Measurements from ENCODE around the gene RNF168. TPM values are rescaled to one million over a fixed set of nuclear protein-coding genes. Genes with fewer than 3 reads are reported as not detected.
"Not testable (repeated sequence)": the region's sequence is repeated elsewhere in the genome, so short reads cannot be mapped to it uniquely, and the experiment has no call there.

RNF168 gene
- total RNA-seq, 3 donors from 2014 or later (not counting 1 experiment from before 2014, with no cell fraction given) = 34.5 to 45.0 (median 42.0) TPM

GRCh38 chr3:196514350-196514716 is 10.8 kb upstream of the RNF168 start:
- no peak overlapping the region for H3K4me3 Mint-ChIP-seq
- DNase-seq = no peak

GRCh38 chr3:196513697-196514349 is 10.3 kb upstream of the RNF168 start:
- H3K27ac ChIP-seq (ENCODE audit: low read length) = no peak overlapping the region
- no peak overlapping the region for H3K4me3 ChIP-seq (ENCODE audit: low read length)
- DNase-seq (no peak), ATAC-seq (no peak)
- H3K4me1 ChIP-seq (ENCODE audit: control insufficient read depth, insufficient read depth, low read length) = no peaks in the 10 kb centered on the region
- H3K9me3 ChIP-seq (ENCODE audit: control insufficient read depth, insufficient read depth, low read length) = peaks cover 18% of the 10 kb centered on the region
- H3K36me3 ChIP-seq (ENCODE audit: control insufficient read depth, insufficient read depth, low read length) = no peaks in the 10 kb centered on the region
- Mint-ChIP-seq H3K27ac (no peak overlapping the region), H3K9me3 (no peaks in the 10 kb centered on the region), H3K4me3 (no peak overlapping the region), H3K4me1 (no peaks in the 10 kb centered on the region), H3K36me3 (peaks cover under 1% of the 10 kb centered on the region), H3K27me3 (ENCODE audit: low read depth in 2 of 2) (peaks cover 5% of the 10 kb centered on the region in 2 donors)
- no peaks in the 10 kb centered on the region for H3K27me3 ChIP-seq (ENCODE audit: control insufficient read depth, insufficient read depth, low read length)
- intact Hi-C loops (cut with micrococcal nuclease) = no loop called here
- WGBS (ENCODE audit: insufficient coverage) = 95% methylated on average over 8 of the region's 8 CpGs
- TF ChIP-seq CTCF (IDR thresholded peaks at IDR 0.05) = no peak

More at GRCh38 chr3:196514350-196514716, 10.8 kb upstream of the RNF168 start:
- H3K4me1 ChIP-seq (ENCODE audit: control insufficient read depth, insufficient read depth, low read length) = no peaks in the 10 kb centered on the region
- no peaks in the 10 kb centered on the region for H3K27me3 ChIP-seq (ENCODE audit: control insufficient read depth, insufficient read depth, low read length)
- intact Hi-C loops (cut with micrococcal nuclease) = no loop called here
- H3K36me3 ChIP-seq (ENCODE audit: control insufficient read depth, insufficient read depth, low read length) = no peaks in the 10 kb centered on the region
- peaks cover 23% of the 10 kb centered on the region for H3K9me3 ChIP-seq (ENCODE audit: control insufficient read depth, insufficient read depth, low read length)
- Mint-ChIP-seq H3K36me3 (peaks cover 6% of the 10 kb centered on the region), H3K27ac (no peak overlapping the region), H3K9me3 (no peaks in the 10 kb centered on the region), H3K4me1 (no peaks in the 10 kb centered on the region), H3K27me3 (ENCODE audit: low read depth in 2 of 2) (peaks cover 5% of the 10 kb centered on the region in 2 donors)
- ATAC-seq = no peak
- no peak overlapping the region for H3K4me3 ChIP-seq (ENCODE audit: low read length)
- WGBS (ENCODE audit: insufficient coverage) = no CpG with 5 or more reads among the region's 1 CpG
- no peak for TF ChIP-seq CTCF (IDR thresholded peaks at IDR 0.05)
- no peak overlapping the region for H3K27ac ChIP-seq (ENCODE audit: low read length)

GRCh38 chr3:196511646-196512425 is 8.3 kb upstream of the RNF168 start:
- H3K4me1 Mint-ChIP-seq; ATAC-seq; H3K36me3 ChIP-seq (ENCODE audit: control insufficient read depth, insufficient read depth, low read length); H3K27me3 ChIP-seq (ENCODE audit: control insufficient read depth, insufficient read depth, low read length); H3K4me3 ChIP-seq (ENCODE audit: low read length); H3K27ac ChIP-seq (ENCODE audit: low read length); H3K4me3 Mint-ChIP-seq; H3K9me3 ChIP-seq (ENCODE audit: control insufficient read depth, insufficient read depth, low read length); intact Hi-C loops (cut with micrococcal nuclease); H3K4me1 ChIP-seq (ENCODE audit: control insufficient read depth, insufficient read depth, low read length); H3K9me3 Mint-ChIP-seq; H3K27me3 Mint-ChIP-seq (ENCODE audit: low read depth in 2 of 2); H3K27ac Mint-ChIP-seq; H3K36me3 Mint-ChIP-seq: not testable (repeated sequence)
- WGBS (ENCODE audit: insufficient coverage) = 69% methylated on average over 13 of the region's 15 CpGs
- peak in 1 of 2 donors; percentile 30 for DNase-seq

- H3K4me1 ChIP-seq (ENCODE audit: control insufficient read depth, insufficient read depth, low read length); H3K27me3 Mint-ChIP-seq (ENCODE audit: low read depth in 2 of 2); H3K36me3 ChIP-seq (ENCODE audit: control insufficient read depth, insufficient read depth, low read length); ATAC-seq; H3K9me3 ChIP-seq (ENCODE audit: control insufficient read depth, insufficient read depth, low read length); DNase-seq; H3K36me3 Mint-ChIP-seq; intact Hi-C loops (cut with micrococcal nuclease); H3K4me3 Mint-ChIP-seq; H3K27me3 ChIP-seq (ENCODE audit: control insufficient read depth, insufficient read depth, low read length); H3K4me3 ChIP-seq (ENCODE audit: low read length); H3K27ac ChIP-seq (ENCODE audit: low read length); H3K9me3 Mint-ChIP-seq; H3K27ac Mint-ChIP-seq; H3K4me1 Mint-ChIP-seq: not testable (repeated sequence)
- 100% methylated on average over 1 of the region's 1 CpG for WGBS (ENCODE audit: insufficient coverage)
Measured at GRCh38 chr3:196511108-196511507, 7.5 kb upstream of the RNF168 start.

Measured in natural killer cell (primary cell).